ENCODE results near the gene B3GALT5. TPM values are rescaled to one million over a fixed set of nuclear protein-coding genes. Genes with fewer than 3 reads are reported as not detected.

Gene B3GALT5
- total RNA-seq, 1 donor from 2014 or later: 0.25 TPM

GRCh38 chr21:39616211-39616772 lies 3.6 kb downstream of the B3GALT5 start:
- H3K9me3 Mint-ChIP-seq (ENCODE audit: unreplicated experiment): no peaks in the 10 kb centered on the region
- H3K27me3 Mint-ChIP-seq (ENCODE audit: unreplicated experiment): peaks cover 12% of the 10 kb centered on the region
- H3K4me3 Mint-ChIP-seq (ENCODE audit: unreplicated experiment): no peak overlapping the region
- H3K4me1 Mint-ChIP-seq (ENCODE audit: low read depth, unreplicated experiment): peaks cover 3% of the 10 kb centered on the region
- H3K27ac Mint-ChIP-seq (ENCODE audit: unreplicated experiment): no peak overlapping the region
- no peak for DNase-seq
- TF ChIP-seq CTCF (IDR thresholded peaks at IDR 0.05; ENCODE audit: partially characterized antibody, unreplicated experiment): no peak
- no peaks in the 10 kb centered on the region for H3K36me3 Mint-ChIP-seq (ENCODE audit: unreplicated experiment)

- no peak overlapping the region for H3K27ac Mint-ChIP-seq (ENCODE audit: unreplicated experiment)
- H3K4me3 Mint-ChIP-seq (ENCODE audit: unreplicated experiment): no peak overlapping the region
- H3K27me3 Mint-ChIP-seq (ENCODE audit: unreplicated experiment): peaks cover 2% of the 10 kb centered on the region
- DNase-seq: no peak
- no peaks in the 10 kb centered on the region for H3K4me1 Mint-ChIP-seq (ENCODE audit: low read depth, unreplicated experiment)
- peaks cover 2% of the 10 kb centered on the region for H3K9me3 Mint-ChIP-seq (ENCODE audit: unreplicated experiment)
- TF ChIP-seq CTCF (IDR thresholded peaks at IDR 0.05; ENCODE audit: partially characterized antibody, unreplicated experiment): no peak
- H3K36me3 Mint-ChIP-seq (ENCODE audit: unreplicated experiment): peaks cover 6% of the 10 kb centered on the region
Observed at GRCh38 chr21:39620856-39621255, 8.1 kb downstream of the B3GALT5 start.

- Mint-ChIP-seq H3K4me3 (ENCODE audit: unreplicated experiment) (no peak overlapping the region), H3K27me3 (ENCODE audit: unreplicated experiment) (peaks cover 2% of the 10 kb centered on the region), H3K4me1 (ENCODE audit: low read depth, unreplicated experiment) (no peaks in the 10 kb centered on the region), H3K27ac (ENCODE audit: unreplicated experiment) (no peak overlapping the region), H3K9me3 (ENCODE audit: unreplicated experiment) (peaks cover 2% of the 10 kb centered on the region), H3K36me3 (ENCODE audit: unreplicated experiment) (peaks cover 6% of the 10 kb centered on the region)
- DNase-seq: no peak
- no peak for TF ChIP-seq CTCF (IDR thresholded peaks at IDR 0.05; ENCODE audit: partially characterized antibody, unreplicated experiment)
Observed at GRCh38 chr21:39625211-39625895, 12.6 kb downstream of the B3GALT5 start.

GRCh38 chr21:39628385-39628784 lies 15.6 kb downstream of the B3GALT5 start:
- no peak overlapping the region for H3K4me3 Mint-ChIP-seq (ENCODE audit: unreplicated experiment)
- no peak for DNase-seq
- H3K36me3 Mint-ChIP-seq (ENCODE audit: unreplicated experiment): peaks cover 6% of the 10 kb centered on the region
- TF ChIP-seq CTCF (IDR thresholded peaks at IDR 0.05; ENCODE audit: partially characterized antibody, unreplicated experiment): no peak
- H3K27me3 Mint-ChIP-seq (ENCODE audit: unreplicated experiment): peaks cover 2% of the 10 kb centered on the region
- H3K9me3 Mint-ChIP-seq (ENCODE audit: unreplicated experiment): peaks cover 2% of the 10 kb centered on the region
- no peaks in the 10 kb centered on the region for H3K4me1 Mint-ChIP-seq (ENCODE audit: low read depth, unreplicated experiment)
- H3K27ac Mint-ChIP-seq (ENCODE audit: unreplicated experiment): no peak overlapping the region

GRCh38 chr21:39630191-39630591 lies 17.5 kb downstream of the B3GALT5 start:
- H3K4me3 Mint-ChIP-seq (ENCODE audit: unreplicated experiment): no peak overlapping the region

More at GRCh38 chr21:39630191-39630591, 17.5 kb downstream of the B3GALT5 start:
- no peaks in the 10 kb centered on the region for H3K9me3 Mint-ChIP-seq (ENCODE audit: unreplicated experiment)
- H3K4me1 Mint-ChIP-seq (ENCODE audit: low read depth, unreplicated experiment): no peaks in the 10 kb centered on the region
- no peaks in the 10 kb centered on the region for H3K36me3 Mint-ChIP-seq (ENCODE audit: unreplicated experiment)
- no peak for DNase-seq
- H3K27me3 Mint-ChIP-seq (ENCODE audit: unreplicated experiment): peaks cover 2% of the 10 kb centered on the region
- no peak for TF ChIP-seq CTCF (IDR thresholded peaks at IDR 0.05; ENCODE audit: partially characterized antibody, unreplicated experiment)
- H3K27ac Mint-ChIP-seq (ENCODE audit: unreplicated experiment): no peak overlapping the region

Measured in glutamatergic neuron (in vitro differentiated cells).